Measurements from ENCODE around the gene ABCC8. TPM values are rescaled to one million over a fixed set of nuclear protein-coding genes. Genes with fewer than 3 reads are reported as not detected.

Gene ABCC8
- total RNA-seq, 1 donor from 2014 or later = 1.1 TPM

DNA sequence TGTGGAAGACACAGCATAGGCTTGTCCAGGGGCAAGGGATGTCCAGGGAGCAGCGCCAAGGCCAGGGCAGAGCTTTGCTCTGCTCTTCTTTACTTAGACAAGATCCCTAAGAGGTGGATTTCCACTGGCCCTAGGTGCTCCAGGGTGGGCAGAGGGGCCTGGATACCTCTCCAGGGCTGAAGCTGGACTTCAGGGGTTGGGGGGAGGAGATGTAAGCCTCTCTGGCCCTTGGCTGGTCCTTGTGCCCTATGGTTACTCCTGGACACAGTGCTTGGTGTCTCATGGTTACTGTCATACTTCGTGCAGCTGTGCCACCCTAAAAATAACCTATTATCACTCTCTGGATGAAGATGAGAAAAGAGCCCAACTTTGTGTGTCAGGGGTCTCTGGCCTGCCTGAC is 75.3 kb downstream of the ABCC8 start:
- Histone ChIP-seq H3K27me3 (ENCODE audit: low read depth) (no peaks in the 10 kb centered on the region), H3K27ac (replicated peaks) (no peak overlapping the region), H3K9me3 (replicated peaks) (no peaks in the 10 kb centered on the region), H3K4me1 (peaks cover 25% of the 10 kb centered on the region), H3K4me3 (no peak overlapping the region), H3K36me3 (no peaks in the 10 kb centered on the region)
- no peak for TF ChIP-seq CTCF (IDR thresholded peaks at IDR 0.05; ENCODE audit: borderline replicate concordance)
- DNase-seq = no peak
- intact Hi-C loops (cut with micrococcal nuclease) = no loop called here

DNA sequence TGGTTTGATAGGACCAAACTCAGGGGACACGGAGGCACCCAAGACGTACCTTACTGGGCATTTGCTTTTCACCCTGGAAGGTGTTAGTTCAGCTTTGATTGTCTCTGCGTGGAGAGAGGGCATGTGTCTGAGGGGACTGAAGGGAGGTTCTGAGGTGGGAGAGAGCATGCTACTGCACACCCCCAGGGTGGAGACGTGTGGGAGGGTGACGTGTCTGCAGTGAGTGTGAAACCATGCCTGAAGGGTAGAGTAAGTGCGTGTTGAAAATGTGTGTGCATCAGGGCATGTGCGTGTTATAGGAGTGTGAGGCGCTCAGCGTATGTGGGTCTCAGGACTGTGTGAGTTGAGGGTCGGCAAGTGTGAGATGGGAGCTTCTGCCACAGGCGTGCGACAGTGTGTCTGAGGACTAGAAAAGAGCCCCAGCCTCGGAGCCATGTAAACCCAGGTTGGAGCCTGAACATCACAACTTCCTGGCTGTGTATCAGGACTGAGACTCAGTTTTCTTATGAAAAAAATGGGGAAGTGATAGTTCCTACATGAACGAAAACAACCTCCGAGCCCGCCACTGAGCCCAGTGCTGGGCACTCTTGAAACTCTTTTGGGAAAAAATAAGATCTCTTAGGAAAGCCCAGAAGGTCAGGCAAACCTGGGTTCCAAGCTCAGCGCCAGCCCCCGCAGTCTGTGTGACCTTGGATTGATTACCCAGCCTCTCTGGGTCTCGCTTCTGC is 76.4 kb downstream of the ABCC8 start:
- H3K27me3 ChIP-seq (ENCODE audit: low read depth) = no peaks in the 10 kb centered on the region
- H3K36me3 ChIP-seq = no peaks in the 10 kb centered on the region
- intact Hi-C loops (cut with micrococcal nuclease) = no loop called here
- TF ChIP-seq CTCF (IDR thresholded peaks at IDR 0.05; ENCODE audit: borderline replicate concordance) = no peak
- no peaks in the 10 kb centered on the region for H3K9me3 ChIP-seq (replicated peaks)
- no peak overlapping the region for H3K4me3 ChIP-seq
- H3K4me1 ChIP-seq = peaks cover 15% of the 10 kb centered on the region
- no peak overlapping the region for H3K27ac ChIP-seq (replicated peaks)
- no peak for DNase-seq

GRCh38 chr11:17399236-17399635 is 77.4 kb downstream of the ABCC8 start:
- no peaks in the 10 kb centered on the region for H3K36me3 ChIP-seq
- DNase-seq = no peak
- no peaks in the 10 kb centered on the region for H3K27me3 ChIP-seq (ENCODE audit: low read depth)
- no peaks in the 10 kb centered on the region for H3K9me3 ChIP-seq (replicated peaks)
- intact Hi-C loops (cut with micrococcal nuclease) = no loop called here
- no peak for TF ChIP-seq CTCF (IDR thresholded peaks at IDR 0.05; ENCODE audit: borderline replicate concordance)
- no peak overlapping the region for H3K4me3 ChIP-seq
- H3K4me1 ChIP-seq = peaks cover 8% of the 10 kb centered on the region
- H3K27ac ChIP-seq (replicated peaks) = no peak overlapping the region

- DNase-seq = no peak
Observed at GRCh38 chr11:17397311-17398002, 79.2 kb downstream of the ABCC8 start.

More at GRCh38 chr11:17397311-17398002, 79.2 kb downstream of the ABCC8 start:
- no peak for TF ChIP-seq CTCF (IDR thresholded peaks at IDR 0.05; ENCODE audit: borderline replicate concordance)
- Histone ChIP-seq H3K4me3 (no peak overlapping the region), H3K27me3 (ENCODE audit: low read depth) (no peaks in the 10 kb centered on the region), H3K4me1 (peaks cover 8% of the 10 kb centered on the region), H3K9me3 (replicated peaks) (no peaks in the 10 kb centered on the region), H3K36me3 (no peaks in the 10 kb centered on the region), H3K27ac (replicated peaks) (no peak overlapping the region)
- intact Hi-C loops (cut with micrococcal nuclease) = no loop called here

Measured in left ventricle myocardium inferior (tissue), 1 donor.